Measurements from ENCODE around the gene RGS16. TPM values are rescaled to one million over a fixed set of nuclear protein-coding genes. Genes with fewer than 3 reads are reported as not detected.

Gene RGS16
- total RNA-seq, 4 donors from 2014 or later = 0.40 TPM; not detected in 3

DNA sequence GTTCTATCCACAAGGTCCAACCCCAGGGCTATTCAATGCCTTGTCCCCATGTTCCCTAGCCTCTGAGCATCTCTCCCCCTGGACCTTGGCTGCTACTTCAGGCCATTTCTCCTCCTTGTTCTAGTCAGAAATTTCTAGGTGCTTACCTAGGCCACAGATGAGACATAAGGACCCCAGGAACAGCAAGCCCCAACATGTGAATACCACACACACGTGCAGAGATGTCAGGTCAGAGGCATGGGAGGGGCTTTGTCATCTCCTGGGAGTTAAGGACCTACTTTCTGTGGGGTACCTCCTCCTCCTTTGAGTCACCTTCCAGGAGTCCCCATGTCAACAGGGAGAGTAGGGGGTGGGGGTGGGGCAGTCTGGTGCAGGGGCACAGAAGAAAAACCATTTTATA, 7.1 kb upstream of the RGS16 start:
- Histone ChIP-seq H3K4me3 (no peak overlapping the region), H3K27ac (no peak overlapping the region), H3K4me1 (peaks cover 0 to 24% (median 8%) of the 10 kb centered on the region in 4 donors), H3K9me3 (no peaks in the 10 kb centered on the region), H3K36me3 (no peaks in the 10 kb centered on the region), H3K27me3 (no peaks in the 10 kb centered on the region)
- TF ChIP-seq, protein P1, sequence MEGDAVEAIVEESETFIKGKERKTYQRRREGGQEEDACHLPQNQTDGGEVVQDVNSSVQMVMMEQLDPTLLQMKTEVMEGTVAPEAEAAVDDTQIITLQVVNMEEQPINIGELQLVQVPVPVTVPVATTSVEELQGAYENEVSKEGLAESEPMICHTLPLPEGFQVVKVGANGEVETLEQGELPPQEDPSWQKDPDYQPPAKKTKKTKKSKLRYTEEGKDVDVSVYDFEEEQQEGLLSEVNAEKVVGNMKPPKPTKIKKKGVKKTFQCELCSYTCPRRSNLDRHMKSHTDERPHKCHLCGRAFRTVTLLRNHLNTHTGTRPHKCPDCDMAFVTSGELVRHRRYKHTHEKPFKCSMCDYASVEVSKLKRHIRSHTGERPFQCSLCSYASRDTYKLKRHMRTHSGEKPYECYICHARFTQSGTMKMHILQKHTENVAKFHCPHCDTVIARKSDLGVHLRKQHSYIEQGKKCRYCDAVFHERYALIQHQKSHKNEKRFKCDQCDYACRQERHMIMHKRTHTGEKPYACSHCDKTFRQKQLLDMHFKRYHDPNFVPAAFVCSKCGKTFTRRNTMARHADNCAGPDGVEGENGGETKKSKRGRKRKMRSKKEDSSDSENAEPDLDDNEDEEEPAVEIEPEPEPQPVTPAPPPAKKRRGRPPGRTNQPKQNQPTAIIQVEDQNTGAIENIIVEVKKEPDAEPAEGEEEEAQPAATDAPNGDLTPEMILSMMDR (IDR thresholded peaks at IDR 0.05) = no peak
- no peak for TF ChIP-seq POLR2A (IDR thresholded peaks at IDR 0.05)
- no peak for DNase-seq

DNA sequence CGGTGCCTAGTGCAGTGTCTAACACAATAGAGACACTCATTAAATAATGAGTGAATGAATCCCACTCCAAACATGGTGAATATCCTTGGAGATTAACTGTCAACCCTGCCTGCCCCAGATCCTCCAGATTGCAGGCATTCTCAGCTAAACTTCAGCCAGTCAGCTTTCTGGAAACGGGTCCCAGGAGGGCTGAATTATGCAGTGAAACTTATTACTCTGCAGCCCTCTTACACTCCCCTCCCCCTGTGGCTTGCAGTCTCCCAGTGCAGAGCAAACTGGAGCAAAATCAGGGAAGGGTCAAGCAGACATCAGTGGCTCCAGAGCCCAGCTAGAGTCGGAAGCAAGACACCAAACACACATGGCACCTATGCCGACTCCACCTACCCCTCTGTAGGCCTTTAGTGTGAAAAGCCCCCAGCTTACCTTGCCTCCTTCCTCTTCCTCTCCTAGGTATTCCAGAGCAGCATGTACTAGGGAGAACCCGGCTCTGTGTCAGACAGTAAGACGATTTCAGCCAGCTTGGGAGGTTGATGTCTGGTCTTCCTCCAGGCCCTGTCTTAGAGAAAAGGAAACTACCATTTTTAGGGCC, 6.5 kb upstream of the RGS16 start:
- H3K36me3 ChIP-seq = no peaks in the 10 kb centered on the region
- no peak overlapping the region for H3K27ac ChIP-seq
- H3K4me3 ChIP-seq = no peak overlapping the region
- no peaks in the 10 kb centered on the region for H3K27me3 ChIP-seq
- H3K4me1 ChIP-seq = peaks cover 0 to 18% (median 4%) of the 10 kb centered on the region in 4 donors
- no peaks in the 10 kb centered on the region for H3K9me3 ChIP-seq
- no peak for DNase-seq
- no peak for TF ChIP-seq POLR2A (IDR thresholded peaks at IDR 0.05)
- TF ChIP-seq, protein P1 (IDR thresholded peaks at IDR 0.05) = no peak

DNA sequence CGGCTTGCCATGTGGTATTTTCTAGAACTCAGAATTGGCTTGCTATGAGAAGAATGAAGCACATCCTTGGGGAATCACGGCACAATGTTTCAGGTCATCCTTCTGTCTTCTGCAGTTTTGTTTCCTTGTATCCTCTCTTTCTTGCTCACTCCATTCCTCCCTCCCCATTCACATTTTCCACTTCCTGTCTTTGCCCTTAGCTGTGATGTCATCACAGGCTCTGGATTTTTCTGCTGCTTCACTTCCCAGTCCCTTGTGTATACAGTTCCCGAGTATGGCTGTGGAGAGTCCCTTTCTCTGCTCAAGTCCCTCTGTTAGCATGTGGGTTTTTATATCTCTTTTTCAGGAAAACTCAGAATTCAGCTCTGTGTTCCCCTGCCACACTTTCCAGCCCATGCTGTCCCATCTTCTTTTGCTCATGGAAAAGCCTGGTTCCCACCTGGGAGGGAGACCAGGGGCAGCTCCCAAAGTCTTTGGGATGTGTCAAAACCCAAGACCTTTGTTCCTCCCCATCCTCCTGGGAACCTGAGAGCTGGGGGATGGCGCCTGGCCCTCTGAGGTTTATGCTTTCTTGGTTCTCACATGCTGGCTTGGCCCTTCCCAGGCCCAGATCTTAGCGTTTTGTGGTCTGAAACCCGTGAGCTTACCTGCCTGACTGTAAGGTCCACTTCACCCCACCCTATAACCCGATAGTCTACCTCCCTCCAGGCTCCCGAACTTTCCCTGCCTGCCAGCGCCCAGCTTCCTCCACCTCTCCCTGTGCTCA, 4.8 kb upstream of the RGS16 start:
- H3K4me1 ChIP-seq = peaks cover 0 to 8% (median under 1%) of the 10 kb centered on the region in 4 donors
- H3K27me3 ChIP-seq = no peaks in the 10 kb centered on the region

DNA sequence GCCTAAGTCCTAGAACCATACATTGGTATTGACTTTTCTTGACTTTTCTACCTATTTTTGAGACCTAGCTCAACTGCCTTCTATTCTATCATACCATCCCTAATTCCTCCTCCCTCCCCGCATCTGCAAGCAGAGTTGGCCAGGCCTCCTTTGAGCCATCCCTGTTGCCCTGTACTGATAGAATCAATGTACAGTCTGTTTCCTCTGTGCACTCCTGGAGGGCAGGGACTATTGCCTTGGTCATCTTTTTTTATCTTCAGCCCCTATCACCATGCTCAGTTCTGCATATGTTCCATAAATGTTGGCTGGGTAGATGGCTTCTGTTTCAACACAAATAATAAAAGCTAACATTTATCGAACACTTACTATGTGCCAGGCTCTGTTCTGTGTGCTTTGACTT, 4.0 kb upstream of the RGS16 start:
- Histone ChIP-seq H3K27me3 (no peaks in the 10 kb centered on the region), H3K4me1 (peaks cover 0 to 12% (median 0%) of the 10 kb centered on the region in 4 donors), H3K36me3 (no peaks in the 10 kb centered on the region), H3K9me3 (no peaks in the 10 kb centered on the region), H3K27ac (no peak overlapping the region), H3K4me3 (no peak overlapping the region)
- TF ChIP-seq, protein P1 (IDR thresholded peaks at IDR 0.05) = no peak
- no peak for TF ChIP-seq POLR2A (IDR thresholded peaks at IDR 0.05)
- DNase-seq = no peak

More for the DNA sequence above, 4.8 kb upstream of the RGS16 start:
- TF ChIP-seq, protein P1 (IDR thresholded peaks at IDR 0.05) = no peak
- H3K36me3 ChIP-seq = no peaks in the 10 kb centered on the region
- H3K4me3 ChIP-seq = no peak overlapping the region
- no peak overlapping the region for H3K27ac ChIP-seq
- DNase-seq = no peak
- H3K9me3 ChIP-seq = no peaks in the 10 kb centered on the region

DNA sequence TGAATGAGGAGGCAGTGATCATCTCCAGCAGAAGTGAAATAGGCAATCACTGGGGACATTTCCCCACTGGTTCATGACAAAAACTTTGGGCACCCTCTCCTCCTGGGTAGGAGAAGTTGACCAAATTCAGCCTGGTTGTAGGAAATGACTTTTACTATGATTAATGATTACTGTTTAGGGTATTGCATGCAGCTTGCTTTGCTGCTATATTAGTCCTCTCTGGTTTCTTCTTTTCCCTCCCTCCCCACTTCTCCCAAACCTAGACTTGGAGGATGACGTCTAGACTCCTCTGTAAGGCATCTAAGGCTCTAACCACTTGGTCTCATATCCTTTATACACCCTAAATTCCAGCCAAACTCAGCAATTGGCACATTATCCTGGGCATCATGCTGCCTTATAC, 3.4 kb upstream of the RGS16 start:
- no peaks in the 10 kb centered on the region for H3K36me3 ChIP-seq
- peaks cover 0 to 12% (median 0%) of the 10 kb centered on the region in 4 donors for H3K4me1 ChIP-seq
- TF ChIP-seq, protein P1 (IDR thresholded peaks at IDR 0.05) = no peak
- no peak for TF ChIP-seq POLR2A (IDR thresholded peaks at IDR 0.05)
- H3K4me3 ChIP-seq = no peak overlapping the region
- no peak for DNase-seq
- no peaks in the 10 kb centered on the region for H3K27me3 ChIP-seq
- H3K27ac ChIP-seq = no peak overlapping the region
- H3K9me3 ChIP-seq = no peaks in the 10 kb centered on the region

Measured in Peyer's patch (tissue), 4 donors.